Suprapubic skin (tissue), 4 donors: ENCODE data around the gene CCDC148. TPM values are rescaled to one million over a fixed set of nuclear protein-coding genes. Genes with fewer than 3 reads are reported as not detected.
"Not testable (repeated sequence)": the region's sequence is repeated elsewhere in the genome, so short reads cannot be mapped to it uniquely, and the experiment has no call there.

Experiments
- DNase-seq, 2 donors: peaks; one replicate each; pipeline ENCODE4 v3.0.0-alpha.2; 2019; ENCODE audit warnings: low spot score in 2 of 2
- H3K27ac ChIP-seq: fragments of 200-600 bp; sonication (generic); one replicate; pipeline ENCODE4 v1.5.1; 2019
- H3K27me3 ChIP-seq: fragments of 200-600 bp; sonication (generic); one replicate; pipeline ENCODE4 v1.5.1; 2019
- H3K36me3 ChIP-seq: fragments of 200-600 bp; sonication (generic); one replicate; pipeline ENCODE4 v1.5.1; 2019
- H3K4me1 ChIP-seq: fragments of 200-600 bp; sonication (generic); one replicate; pipeline ENCODE4 v1.5.1; 2019
- H3K4me3 ChIP-seq: fragments of 200-600 bp; sonication (generic); one replicate; pipeline ENCODE4 v1.5.1; 2019; ENCODE audit warnings: mild to moderate bottlenecking
- H3K9me3 ChIP-seq: fragments of 200-600 bp; sonication (generic); one replicate; pipeline ENCODE4 v1.5.1; 2019
- CTCF ChIP-seq, 2 donors: fragments of 200-600 bp in 1 of 2; fragments of 450-650 bp in 1 of 2; sonication (generic) in 1 of 2; IDR thresholded peaks; one replicate each; pipeline ENCODE4 v1.5.1; 2016 to 2019; ENCODE audit warnings: antibody characterized with exemption in 2 of 2, mild to moderate bottlenecking in 1 of 2, moderate library complexity in 1 of 2
- EP300 ChIP-seq: sonication (generic); formaldehyde crosslinking; IDR thresholded peaks from one replicate; pipeline ENCODE4 v1.6.1; 2017; ENCODE audit warnings: antibody characterized with exemption
- POLR2A ChIP-seq, 2 donors: fragments of 450-650 bp; IDR thresholded peaks; one replicate each; pipeline ENCODE4 v1.6.1; 2017; ENCODE audit warnings: antibody characterized with exemption in 2 of 2, mild to moderate bottlenecking in 2 of 2, moderate library complexity in 2 of 2
- POLR2AphosphoS5 ChIP-seq, 3 donors: sonication (generic); formaldehyde crosslinking; IDR thresholded peaks; one replicate each; pipeline ENCODE4 v1.6.1; 2017; ENCODE audit warnings: antibody characterized with exemption in 3 of 3
- WGBS: methylation state at CpG from one replicate; pipeline ENCODE4 v1.1.5; 2018; 5-methylcytosine and 5-hydroxymethylcytosine counted together
- total RNA-seq, 4 donors: library from RNA; depleted of rRNA; stranded (reverse); fragments of >200 nt; gene quantifications; one replicate each; pipeline ENCODE4 v1.1.0, GENCODE V29; 2016

The CCDC148 gene
- total RNA-seq, 4 donors from 2014 or later: 0.29 to 0.72 (median 0.42) TPM; not detected in 1

- Histone ChIP-seq H3K4me3 (no peak overlapping the region), H3K27me3 (no peaks in the 10 kb centered on the region), H3K36me3 (no peaks in the 10 kb centered on the region), H3K27ac (no peak overlapping the region), H3K9me3 (no peaks in the 10 kb centered on the region), H3K4me1 (no peaks in the 10 kb centered on the region)
- no peak for TF ChIP-seq POLR2AphosphoS5 (IDR thresholded peaks at IDR 0.05)
- TF ChIP-seq POLR2A (IDR thresholded peaks at IDR 0.05): no peak
- TF ChIP-seq CTCF (IDR thresholded peaks at IDR 0.05): no peak
- no peak for TF ChIP-seq EP300
- no peak for DNase-seq
These were observed 119.5 kb downstream of the CCDC148 start for GRCh38 chr2:158337018-158337417.

GRCh38 chr2:158331799-158332198, 124.8 kb downstream of the CCDC148 start:
- H3K4me1 ChIP-seq, H3K4me3 ChIP-seq, H3K27me3 ChIP-seq, H3K36me3 ChIP-seq, H3K9me3 ChIP-seq, H3K27ac ChIP-seq, DNase-seq: not testable (repeated sequence)
- WGBS: 94% methylated on average over 2 of the region's 2 CpGs

- Histone ChIP-seq H3K4me3 (no peak overlapping the region), H3K4me1 (no peaks in the 10 kb centered on the region), H3K9me3 (peaks cover 6% of the 10 kb centered on the region), H3K36me3 (no peaks in the 10 kb centered on the region), H3K27ac (no peak overlapping the region), H3K27me3 (no peaks in the 10 kb centered on the region)
- no peak for DNase-seq
- WGBS: 54% methylated on average over 2 of the region's 2 CpGs
- TF ChIP-seq POLR2A (IDR thresholded peaks at IDR 0.05) (no peak), EP300 (no peak), POLR2AphosphoS5 (IDR thresholded peaks at IDR 0.05) (no peak), CTCF (IDR thresholded peaks at IDR 0.05) (no peak)
These were observed 130.7 kb downstream of the CCDC148 start for GRCh38 chr2:158325782-158326340.

GRCh38 chr2:158325031-158325781, 131.3 kb downstream of the CCDC148 start:
- no peaks in the 10 kb centered on the region for H3K4me1 ChIP-seq
- peaks cover 6% of the 10 kb centered on the region for H3K9me3 ChIP-seq
- 70% methylated on average over 5 of the region's 5 CpGs for WGBS
- H3K36me3 ChIP-seq: no peaks in the 10 kb centered on the region
- no peaks in the 10 kb centered on the region for H3K27me3 ChIP-seq
- no peak overlapping the region for H3K4me3 ChIP-seq
- no peak for TF ChIP-seq CTCF (IDR thresholded peaks at IDR 0.05)
- no peak for TF ChIP-seq EP300
- TF ChIP-seq POLR2AphosphoS5 (IDR thresholded peaks at IDR 0.05): no peak
- TF ChIP-seq POLR2A (IDR thresholded peaks at IDR 0.05): no peak
- no peak overlapping the region for H3K27ac ChIP-seq
- DNase-seq: no peak

GRCh38 chr2:158323381-158323780, 133.2 kb downstream of the CCDC148 start:
- no peak overlapping the region for H3K4me3 ChIP-seq
- no peaks in the 10 kb centered on the region for H3K36me3 ChIP-seq
- TF ChIP-seq POLR2A (IDR thresholded peaks at IDR 0.05) (no peak), CTCF (IDR thresholded peaks at IDR 0.05) (no peak), EP300 (no peak), POLR2AphosphoS5 (IDR thresholded peaks at IDR 0.05) (no peak)
- H3K27me3 ChIP-seq: no peaks in the 10 kb centered on the region
- no peak for DNase-seq
- no peak overlapping the region for H3K27ac ChIP-seq
- H3K4me1 ChIP-seq: no peaks in the 10 kb centered on the region
- 89% methylated on average over 1 of the region's 1 CpG for WGBS
- H3K9me3 ChIP-seq: peaks cover 6% of the 10 kb centered on the region
